Mammary microvascular endothelial cell (primary cell): ENCODE measurements around the gene RTP5. TPM values are rescaled to one million over a fixed set of nuclear protein-coding genes. Genes with fewer than 3 reads are reported as not detected.

Experiments
- total RNA-seq: library from RNA; depleted of rRNA; stranded (reverse); fragments of >200 nt; gene quantifications from 2 replicates; pipeline ENCODE4 v1.2.3, GENCODE V29; 2015

Gene RTP5
- total RNA-seq = not detected in 2 replicates

GRCh38 chr2:241869087-241869961 is at the start of gene RTP5:
Gene RTP5, plus strand, starts transcription at chr2:241869729. Its CDS starts 28 bp downstream, at chr2:241869757.

GRCh38 chr2:241858206-241859016 is 11.1 kb upstream of the RTP5 start, which contains the start of gene PDCD1:
Gene PDCD1, minus strand, starts transcription at chr2:241858894. Its CDS starts 56 bp downstream, at chr2:241858838.

Other genes with a start within 250 kb of the RTP5 start
- gene THAP4, start 232.6 kb upstream of the RTP5 start, total RNA-seq = 55.7 and 56.1 TPM in 2 replicates
- gene ATG4B, start 232.0 kb upstream of the RTP5 start, total RNA-seq = 58.3 and 61.6 TPM in 2 replicates
- gene DTYMK, start 182.9 kb upstream of the RTP5 start, total RNA-seq = 116 and 134 TPM in 2 replicates
- 15.9 and 22.1 TPM in 2 replicates for gene ING5, start 167.7 kb upstream of the RTP5 start, total RNA-seq
- 7.5 and 10.5 TPM in 2 replicates for gene D2HGDH, start 135.1 kb upstream of the RTP5 start, total RNA-seq
- not detected in 2 replicates for gene GAL3ST2, start 92.9 kb upstream of the RTP5 start, total RNA-seq
- not detected in 2 replicates for gene NEU4, start 60.5 kb upstream of the RTP5 start, total RNA-seq
- gene PDCD1, start 10.8 kb upstream of the RTP5 start, total RNA-seq = not detected in 2 replicates